HG03196 (cell line): Measurements from ENCODE around the gene TRAF1.

Experiments used
- ATAC-seq: cut with Tn5 transposase; IDR thresholded peaks from one replicate; pipeline ENCODE4 v1.9.1; 2021; ENCODE audit not compliant: unreplicated experiment

TRAF1 gene

DNA sequence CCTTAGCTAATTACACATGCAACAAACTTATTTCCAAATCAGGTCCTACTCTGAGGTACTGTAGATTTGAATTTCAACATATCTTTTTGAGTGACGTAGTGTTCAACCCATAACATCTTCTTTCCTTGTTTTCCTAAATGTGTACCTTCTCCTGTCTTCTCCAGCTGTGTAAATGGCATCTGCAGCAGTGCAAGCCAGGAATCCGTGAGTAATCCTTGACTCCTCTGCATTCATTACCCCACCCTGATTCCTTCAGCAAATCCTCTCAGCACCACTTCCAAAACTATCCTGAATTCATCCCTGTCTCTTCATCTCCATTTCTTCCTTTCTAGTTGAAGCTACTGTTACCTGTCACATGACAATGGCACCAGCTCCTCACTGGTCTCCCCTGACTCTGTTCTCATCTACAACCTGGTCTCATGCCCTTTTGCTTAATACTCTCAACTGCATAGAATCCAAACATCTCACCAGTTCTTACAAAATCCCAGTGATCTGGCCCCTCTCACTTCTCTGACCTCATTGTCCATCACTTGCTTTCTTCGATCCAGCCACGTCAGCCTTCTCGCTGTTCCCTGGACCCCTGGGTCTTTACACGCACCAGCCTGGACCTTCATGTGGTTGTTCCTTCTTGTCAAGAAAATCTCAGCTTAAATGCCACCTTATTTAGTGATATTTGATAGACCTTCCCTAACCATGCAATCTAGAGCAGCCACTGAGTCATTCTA, 14.6 kb upstream of the TRAF1 start:
- ATAC-seq = no peak

DNA sequence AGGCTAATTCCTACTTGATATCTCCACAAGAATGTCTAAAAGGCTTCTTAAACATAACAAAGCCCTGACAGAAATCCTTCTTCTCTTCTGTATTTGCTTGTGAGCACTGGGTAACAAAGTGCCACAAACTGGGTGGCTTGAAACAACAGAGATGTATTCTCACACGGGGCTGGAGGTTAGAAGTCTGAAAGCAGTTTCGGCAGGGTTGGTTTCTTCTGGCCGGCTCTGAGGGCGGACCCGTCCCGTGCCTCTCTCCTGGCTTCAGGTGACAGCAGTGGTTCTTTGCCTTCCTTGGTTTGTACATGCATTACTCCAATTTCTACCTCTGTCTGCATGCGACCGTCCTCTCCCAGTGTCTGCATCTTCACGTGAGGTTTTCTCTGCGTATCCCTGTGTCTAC, 14.0 kb upstream of the TRAF1 start:
- ATAC-seq = no peak

DNA sequence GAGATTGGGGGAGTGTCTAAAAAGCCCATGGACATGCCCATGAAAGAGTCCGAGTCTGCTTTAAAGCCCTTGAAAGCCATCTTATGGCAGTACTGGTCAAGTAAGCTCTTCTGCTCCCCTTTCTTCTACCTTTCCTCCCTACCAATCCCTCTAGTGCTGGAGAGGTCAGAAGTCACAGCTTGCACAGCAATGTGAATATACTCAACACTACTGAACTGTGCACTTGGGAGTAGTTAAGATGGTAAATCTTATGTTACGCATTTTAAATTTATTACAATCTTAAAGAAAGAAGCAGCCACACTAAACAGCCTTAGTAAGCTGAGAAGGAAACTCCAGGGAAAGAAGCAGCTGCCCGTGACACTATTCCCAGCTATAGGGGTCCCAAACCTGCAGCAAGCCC, 12.3 kb upstream of the TRAF1 start:
- ATAC-seq = no peak

DNA sequence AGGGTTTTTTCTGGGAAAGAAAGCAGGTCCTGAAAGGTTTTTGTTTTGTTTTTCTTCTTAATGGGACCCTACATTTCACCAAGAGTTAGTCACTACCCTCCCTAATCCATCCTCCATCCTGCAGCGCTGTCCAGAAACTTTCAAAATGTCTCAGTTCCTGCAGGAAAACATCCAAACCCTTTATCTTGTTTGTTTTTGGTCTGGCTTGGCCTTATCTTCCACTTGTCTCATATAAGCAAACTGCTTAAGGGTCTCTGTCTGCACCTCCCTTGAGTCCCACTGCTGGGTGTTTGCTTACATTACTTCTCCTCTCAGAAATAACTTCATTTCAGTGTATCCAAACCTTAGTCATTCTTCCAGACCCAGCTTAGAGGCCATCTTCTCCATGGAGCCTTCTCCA, 11.0 kb upstream of the TRAF1 start:
- no peak for ATAC-seq

DNA sequence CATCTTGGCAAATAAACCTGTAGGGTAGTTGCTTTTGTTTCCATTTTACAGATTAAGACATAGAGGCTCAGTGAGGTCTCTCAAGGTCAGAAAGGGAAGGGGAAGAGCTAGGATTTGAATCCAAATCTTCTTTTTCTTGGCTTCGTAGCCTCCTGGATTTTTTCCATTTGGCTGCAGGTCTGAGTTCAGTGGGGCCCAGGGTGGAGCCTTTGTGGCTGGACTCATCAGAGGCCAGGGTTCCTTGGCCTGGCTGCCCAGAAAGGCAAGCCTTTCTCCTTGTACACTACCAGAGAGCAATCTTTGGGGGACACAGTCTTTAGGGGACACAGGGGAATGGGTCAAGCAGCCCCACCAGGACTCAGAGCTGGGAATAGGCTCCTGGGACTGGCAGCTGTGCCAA, 10.5 kb upstream of the TRAF1 start:
- ATAC-seq = no peak

DNA sequence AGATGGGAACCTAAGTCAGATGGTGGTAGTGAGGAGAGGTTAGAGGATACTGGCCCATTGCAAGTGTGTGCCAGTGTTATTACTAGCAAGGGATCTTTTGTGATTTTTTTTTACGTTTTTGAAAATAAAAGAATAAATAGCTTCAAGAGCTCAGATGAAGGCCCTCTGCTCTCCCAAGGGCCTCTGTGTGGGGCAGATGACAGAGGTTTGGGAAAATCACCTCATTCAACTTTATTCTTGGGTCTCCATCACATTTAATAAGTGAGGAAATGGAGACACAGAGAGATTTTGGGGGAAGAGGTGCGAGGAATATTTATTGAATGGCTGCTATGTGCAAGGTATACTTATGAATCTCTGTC, 10.1 kb upstream of the TRAF1 start:
- ATAC-seq = no peak

DNA sequence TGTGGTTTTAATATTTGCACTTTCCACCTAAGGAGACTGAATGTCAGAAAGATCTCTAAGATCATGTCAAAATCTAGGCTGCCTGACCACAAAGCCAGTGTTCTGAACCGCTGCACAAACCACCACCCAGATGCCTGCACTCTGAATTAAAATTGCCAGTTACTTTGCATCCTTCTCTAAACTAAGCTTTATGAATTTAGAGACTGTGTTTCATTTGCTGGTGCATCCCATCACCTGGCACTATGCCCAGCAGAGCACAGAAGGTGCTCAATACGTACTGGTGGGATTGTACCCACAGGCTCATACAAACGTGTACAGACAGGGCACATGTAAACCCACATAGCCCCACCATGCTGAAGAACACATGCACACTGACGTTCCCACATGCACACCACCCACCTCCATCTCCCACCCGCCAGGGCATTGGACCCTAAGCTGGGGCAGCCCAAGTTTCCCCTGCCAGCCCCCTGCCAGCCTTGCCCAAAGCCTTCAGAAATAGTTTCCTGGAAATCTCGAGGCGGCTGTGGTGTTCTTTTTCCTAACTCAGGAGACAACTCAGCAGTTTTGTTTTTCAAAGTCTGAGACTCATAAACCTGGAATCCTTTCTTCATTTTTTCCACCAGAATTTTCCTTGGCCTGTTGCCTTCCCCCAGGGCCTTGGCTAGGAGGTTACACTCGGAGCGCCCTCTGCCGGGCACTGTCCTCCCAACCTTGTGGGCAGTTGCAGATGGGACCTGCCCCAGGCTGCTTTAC, 9.6 kb upstream of the TRAF1 start:
- ATAC-seq = peak; percentile 38

DNA sequence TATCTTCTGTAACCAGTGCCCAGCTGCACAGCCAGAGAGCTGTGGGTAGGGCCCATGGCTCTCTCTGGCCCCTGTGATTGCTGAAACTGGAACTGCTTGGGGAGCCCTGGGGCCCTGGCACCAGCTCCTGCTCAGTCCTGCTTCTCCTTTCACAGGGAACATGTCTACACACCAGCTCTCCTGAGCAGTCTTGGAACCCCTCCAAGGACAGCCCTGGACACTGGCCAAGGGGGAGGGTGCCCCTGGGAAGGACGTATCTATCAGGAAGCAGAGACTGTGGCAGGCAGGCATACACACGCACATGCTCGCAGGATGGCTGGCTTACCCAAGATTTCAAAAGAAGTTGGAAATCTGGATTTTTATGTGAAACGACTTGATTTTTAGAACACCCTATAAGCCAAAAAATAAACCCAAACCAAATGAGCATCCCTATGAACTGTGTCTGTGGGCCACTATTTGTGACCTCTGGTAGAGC, 8.8 kb upstream of the TRAF1 start:
- ATAC-seq = no peak

DNA sequence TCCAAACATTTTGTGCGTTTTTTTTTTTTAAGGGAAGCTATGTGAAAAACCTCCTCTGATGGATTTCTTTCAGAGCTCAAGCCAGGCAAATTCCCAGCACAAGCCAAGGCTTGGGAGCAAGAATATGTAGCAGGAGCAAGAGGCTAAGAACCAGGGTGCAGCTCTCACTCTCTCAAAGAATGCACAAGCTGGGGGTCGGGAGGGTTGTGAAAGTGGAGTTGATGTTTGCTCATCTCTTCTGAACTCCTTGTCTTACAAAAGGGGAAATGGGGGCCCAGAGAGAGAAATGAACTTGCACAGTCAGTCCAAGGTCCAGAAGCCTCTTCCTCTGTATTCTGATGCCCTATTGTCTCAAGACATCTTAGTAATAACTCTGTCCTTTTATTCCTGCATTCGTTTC, 7.7 kb upstream of the TRAF1 start:
- no peak for ATAC-seq

DNA sequence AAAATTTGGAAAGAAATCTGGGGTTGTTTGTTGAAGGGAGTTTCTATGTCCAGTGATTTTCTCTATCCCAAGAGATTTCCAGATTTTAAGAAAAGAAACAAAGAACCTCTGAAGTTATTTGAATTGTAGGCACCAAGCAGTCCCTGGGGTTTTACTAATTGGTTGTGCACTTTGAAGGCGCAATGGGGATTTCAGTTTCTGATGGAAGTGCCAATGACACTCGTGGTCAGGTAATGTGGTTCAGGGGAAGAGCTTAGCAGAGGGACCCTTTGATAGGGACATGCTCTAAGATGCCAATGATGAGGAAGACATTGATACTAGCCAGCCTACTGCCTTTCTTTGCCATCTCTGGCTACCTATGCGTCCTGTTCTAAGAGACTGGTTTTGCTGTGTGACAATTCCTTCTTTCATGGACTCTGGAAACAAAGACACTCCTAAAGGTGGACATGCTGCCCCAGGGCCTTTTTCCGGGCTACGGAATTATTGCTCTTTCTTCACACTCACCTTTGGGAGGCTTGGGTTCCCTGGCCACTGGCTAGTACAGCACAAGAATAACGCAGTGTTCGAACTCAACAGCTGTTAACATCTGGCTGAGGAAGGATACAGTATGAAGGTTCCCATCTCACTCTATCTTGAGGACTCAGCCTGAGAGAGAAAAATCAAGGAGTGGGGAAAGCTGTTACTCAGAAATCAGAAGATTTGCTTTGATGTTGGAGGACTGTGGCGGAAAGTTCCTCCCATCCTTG, 6.9 kb upstream of the TRAF1 start:
- ATAC-seq = no peak

DNA sequence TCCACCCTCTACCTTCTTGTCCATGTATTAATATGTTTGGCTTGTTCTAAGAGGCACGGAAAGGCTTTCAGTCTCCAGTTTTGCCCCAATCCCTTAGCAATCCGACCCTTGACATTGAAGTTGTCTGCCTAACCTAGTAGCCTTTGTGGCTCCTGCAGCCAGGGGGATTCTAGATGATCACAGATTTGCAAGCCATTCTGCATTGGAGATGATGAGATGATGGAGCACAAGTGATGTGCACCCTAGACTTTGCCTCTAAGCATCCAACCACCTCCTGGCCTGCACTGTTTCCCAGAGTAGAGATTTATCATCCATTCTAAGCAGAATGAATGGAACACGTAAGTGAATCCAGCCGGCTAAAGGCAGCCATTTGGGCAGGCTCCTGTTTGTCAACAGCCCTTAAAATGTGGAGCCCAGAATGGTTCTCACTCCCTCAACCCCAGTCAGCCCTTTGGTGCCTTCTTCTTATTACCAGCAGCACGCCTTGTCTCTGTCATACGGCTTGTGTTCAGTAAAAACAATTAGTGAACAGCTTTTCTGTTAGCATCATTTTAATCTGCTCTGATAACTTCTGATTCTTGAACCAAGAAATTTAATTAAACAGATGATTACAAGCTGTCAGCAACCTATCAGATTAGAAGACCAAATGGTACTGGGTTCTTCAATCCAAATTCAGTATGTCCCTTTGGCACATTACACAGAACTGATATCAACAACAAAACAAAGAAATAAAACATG, 5.7 kb upstream of the TRAF1 start:
- ATAC-seq = no peak

DNA sequence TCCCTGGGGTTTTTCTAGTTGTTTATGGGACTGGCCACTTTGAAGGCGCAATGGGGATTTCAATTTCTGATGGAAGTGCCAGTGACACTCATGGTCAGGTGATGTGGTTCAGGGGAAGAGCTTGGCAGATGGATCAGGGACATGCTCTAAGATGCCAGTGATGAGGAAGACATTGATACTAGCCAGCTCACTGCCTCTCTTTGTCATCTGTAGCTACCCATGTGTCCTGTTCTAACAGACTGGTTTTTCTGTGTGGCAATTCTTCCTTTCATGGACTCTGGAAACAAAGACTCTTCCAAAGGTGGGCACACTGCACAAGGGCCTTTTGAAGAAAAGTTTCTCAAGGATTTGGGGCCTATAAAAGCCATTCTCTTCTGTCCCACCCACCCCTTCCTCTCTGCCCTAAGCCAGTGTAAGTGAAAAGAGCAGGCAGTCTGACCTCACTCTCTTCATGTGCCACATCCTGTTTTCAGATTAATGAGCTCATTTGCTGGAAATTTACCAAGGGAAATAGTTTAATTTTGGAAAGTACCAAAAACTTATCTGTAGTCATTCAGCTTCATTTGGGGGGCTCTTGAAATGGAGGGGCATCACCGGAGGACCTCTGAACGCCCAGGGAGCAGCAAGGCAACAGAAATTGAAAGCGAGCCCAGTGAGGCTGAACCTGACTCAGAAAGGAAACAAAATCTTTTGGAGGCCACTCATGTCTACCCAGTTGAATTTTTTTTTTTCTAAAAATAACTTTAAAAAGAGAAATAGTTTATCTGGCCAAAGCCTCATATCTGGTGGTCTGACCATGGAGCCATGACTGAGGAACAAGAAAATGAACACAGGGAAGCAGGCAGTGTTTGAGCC, 4.9 kb upstream of the TRAF1 start:
- peak; percentile 47 for ATAC-seq

DNA sequence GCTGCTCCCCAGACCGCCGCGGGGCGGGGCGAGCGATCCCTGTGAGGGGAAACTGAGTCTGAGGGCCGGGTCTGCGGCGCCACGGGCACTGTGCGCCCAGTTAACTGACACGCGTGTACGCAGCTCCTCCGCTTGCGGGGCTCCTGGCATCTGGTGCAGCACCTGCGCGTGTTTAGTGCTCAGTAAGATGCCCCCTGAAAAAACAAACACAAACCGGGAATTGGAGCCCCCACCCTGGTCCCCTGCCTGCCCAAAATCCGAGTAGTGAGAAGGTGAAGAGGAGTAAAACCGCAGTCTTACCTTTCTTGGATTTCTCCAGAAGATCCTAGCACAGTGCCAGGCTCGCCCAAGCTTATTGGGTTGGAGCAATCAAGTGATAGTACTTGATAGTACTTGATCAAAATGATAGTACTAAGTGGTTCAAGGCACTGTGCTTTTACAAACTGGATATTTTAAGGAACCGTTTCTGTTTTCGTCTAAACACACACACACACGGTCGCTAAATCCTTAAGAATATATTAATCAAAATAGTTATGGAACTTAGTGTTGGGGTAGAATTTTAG, 2.7 kb upstream of the TRAF1 start:
- ATAC-seq = no peak

DNA sequence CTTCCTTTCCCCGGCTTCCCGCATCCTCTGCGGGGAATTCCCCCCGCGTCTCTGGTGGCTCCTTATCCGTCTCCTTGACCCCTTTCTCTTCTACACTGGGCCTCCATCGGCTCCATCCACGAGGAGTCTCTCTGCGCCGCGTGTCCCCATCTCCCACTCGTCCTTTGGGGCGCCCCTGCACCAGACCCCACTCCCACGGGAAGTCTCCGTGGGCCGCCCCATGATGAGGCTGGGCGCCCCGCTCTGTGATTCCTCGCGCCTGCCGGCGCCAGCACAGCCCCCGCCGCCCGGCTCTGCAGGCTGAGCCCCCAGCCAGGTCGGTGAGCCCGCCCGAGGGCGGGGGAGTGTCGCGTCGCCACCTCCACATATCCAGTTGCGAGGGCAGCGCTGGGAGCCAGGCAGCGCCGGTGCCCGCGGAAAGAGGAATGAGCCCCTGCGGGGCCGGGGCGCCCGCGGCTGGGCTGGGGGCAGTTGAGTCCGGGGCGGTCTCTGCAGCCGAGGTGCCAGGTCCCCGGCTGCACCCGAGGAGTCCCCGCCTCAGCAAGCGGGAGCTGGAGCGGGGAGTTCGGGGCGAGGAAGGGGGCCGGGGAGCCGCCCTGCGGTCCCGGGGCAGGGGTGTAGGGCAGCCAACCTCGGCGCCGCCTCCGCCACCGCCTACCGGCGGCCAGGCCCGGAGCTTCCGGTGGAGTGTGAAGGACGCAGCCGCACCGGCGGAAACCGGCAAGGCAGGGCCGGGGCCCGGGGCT, 2.1 kb upstream of the TRAF1 start:
- no peak for ATAC-seq

DNA sequence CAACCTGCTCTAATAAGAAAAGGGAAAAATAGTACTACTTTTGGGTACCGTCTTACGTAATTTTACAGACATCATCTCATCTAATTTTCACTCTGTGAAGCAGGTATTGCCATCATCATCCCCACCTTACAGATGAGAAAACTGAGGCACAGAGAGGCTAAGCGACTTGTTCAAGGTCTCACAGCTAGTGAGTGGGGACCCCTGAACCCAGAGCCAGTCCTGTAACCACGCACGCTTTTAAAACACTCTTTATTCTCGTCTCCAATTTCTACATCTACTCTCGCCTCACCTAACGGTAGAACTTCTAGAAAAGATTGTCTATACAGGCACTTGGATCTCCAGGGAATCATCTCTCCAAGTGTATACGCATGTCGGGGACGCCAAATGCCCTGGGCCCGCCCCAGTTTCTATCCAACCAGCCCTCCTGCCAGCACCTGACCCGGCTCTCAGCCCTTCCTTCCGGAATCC, 1.5 kb upstream of the TRAF1 start:
- no peak for ATAC-seq

DNA sequence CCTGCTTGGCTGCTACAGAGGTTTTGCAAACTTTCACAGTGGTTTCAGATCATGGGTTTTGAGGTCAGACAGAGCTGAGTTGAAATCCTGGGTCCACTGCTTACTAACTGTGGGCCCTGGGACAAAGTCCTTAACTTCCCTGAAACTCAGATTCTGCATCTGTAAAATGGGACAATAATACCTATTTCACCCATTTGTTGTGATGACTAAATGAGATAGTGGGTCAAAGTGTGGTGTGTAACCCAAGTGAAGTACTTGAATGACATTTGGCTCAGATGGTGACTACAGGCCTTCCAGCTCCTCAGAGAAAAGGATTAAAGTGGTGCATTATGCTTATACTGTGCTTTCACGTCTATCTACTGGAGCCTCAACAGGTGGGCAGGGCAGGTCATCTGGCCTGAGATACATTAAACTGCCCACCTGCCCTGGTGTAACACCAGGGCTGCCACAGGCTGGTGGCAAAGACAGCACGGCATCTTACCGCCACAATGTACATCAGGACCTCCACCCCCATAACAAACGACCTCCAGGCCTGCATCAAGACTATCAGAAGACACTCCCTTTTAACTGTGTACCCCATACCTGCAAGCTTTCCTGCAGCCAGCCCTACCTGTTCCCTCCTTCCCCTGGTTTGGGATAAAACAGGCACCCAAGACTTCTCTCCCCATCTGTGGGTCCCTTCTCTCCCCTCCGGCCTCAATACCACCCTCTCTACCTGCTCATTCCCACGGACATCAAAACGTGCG, 846 bp upstream of the TRAF1 start:
- ATAC-seq = no peak

DNA sequence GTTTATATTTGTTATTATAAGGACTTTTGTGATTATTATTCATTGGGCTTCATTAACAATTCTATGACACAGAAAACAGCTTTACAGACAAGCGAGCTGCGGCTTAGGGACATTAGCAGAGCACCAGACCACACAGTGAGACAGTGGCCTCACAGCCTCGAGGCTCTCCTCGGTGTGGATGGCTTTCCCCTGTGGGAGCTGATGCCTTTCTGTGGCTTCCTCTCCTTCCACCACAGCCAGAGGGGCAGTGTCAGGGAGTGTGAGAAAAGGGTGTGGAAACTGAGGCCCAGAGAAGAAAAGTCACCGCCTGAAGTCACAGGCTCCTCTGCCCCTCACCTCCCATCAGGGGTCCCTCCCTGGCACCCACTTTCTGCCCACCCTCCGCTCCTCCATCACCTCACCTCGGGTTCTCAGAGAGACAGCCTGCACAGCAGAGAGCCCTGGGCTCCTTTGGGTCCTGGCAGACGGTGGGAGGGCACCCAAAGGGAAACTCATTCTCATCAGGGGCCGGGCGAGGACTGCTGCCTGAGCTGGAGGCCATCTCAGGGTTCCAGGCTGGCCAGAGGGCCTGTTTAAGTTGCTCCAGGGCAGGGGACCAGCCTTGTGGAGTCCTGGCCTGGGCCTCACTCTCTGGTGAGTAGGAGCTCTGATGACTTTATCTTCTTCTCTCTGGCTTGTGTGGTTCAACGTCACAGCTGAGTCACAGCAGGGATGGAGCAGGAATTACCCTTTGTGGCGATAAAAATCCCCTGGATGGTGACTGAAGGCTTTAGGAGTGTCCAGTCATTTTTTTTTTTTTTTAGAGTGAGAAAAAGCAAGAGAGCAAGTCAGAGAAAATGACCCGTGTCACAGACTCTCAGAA, 830 bp downstream of the TRAF1 start:
- peak; percentile 29 for ATAC-seq
